Glutamatergic neuron (in vitro differentiated cells): ENCODE data around the gene LACTBL1. TPM values are rescaled to one million over a fixed set of nuclear protein-coding genes. Genes with fewer than 3 reads are reported as not detected.

ENCODE experiments used
- DNase-seq: peaks from one replicate; pipeline ENCODE4 v3.0.0; 2022
- H3K27ac Mint-ChIP-seq: one replicate; pipeline ENCODE4 v1.8.0; 2020; ENCODE audit warnings: mild to moderate bottlenecking, mixed read lengths, inconsistent platforms; ENCODE audit not compliant: unreplicated experiment
- H3K27me3 Mint-ChIP-seq: one replicate; pipeline ENCODE4 v1.8.0; 2020; ENCODE audit warnings: mild to moderate bottlenecking, moderate library complexity, mixed read lengths, inconsistent platforms; ENCODE audit not compliant: unreplicated experiment
- H3K36me3 Mint-ChIP-seq: one replicate; pipeline ENCODE4 v1.8.0; 2020; ENCODE audit warnings: mild to moderate bottlenecking, mixed read lengths, inconsistent platforms; ENCODE audit not compliant: unreplicated experiment
- H3K4me1 Mint-ChIP-seq: one replicate; pipeline ENCODE4 v1.8.0; 2020; ENCODE audit warnings: mild to moderate bottlenecking, low read depth, mixed read lengths, inconsistent platforms; ENCODE audit not compliant: unreplicated experiment
- H3K4me3 Mint-ChIP-seq: one replicate; pipeline ENCODE4 v1.8.0; 2020; ENCODE audit warnings: mild to moderate bottlenecking, mixed read lengths, inconsistent platforms; ENCODE audit not compliant: unreplicated experiment
- H3K9me3 Mint-ChIP-seq: one replicate; pipeline ENCODE4 v1.8.0; 2020; ENCODE audit warnings: mild to moderate bottlenecking, moderate library complexity, mixed read lengths, inconsistent platforms; ENCODE audit not compliant: unreplicated experiment
- CTCF ChIP-seq: fragments of 200-600 bp; sonication (generic); IDR thresholded peaks from one replicate; pipeline ENCODE4 v1.5.0; 2021; ENCODE audit not compliant: partially characterized antibody, unreplicated experiment
- total RNA-seq: library from RNA; stranded (reverse); fragmentation: NEBNext Ultra II Directional; extraction: Animal tissue kit (Norgen Biotek cat#: 25700); gene quantifications from one replicate; pipeline ENCODE4 v1.2.1, GENCODE V29; 2021; ENCODE audit not compliant: unreplicated experiment

The LACTBL1 gene
- total RNA-seq, 1 donor from 2014 or later: not detected

GRCh38 chr1:22958556-22958955 lies 14.1 kb downstream of the LACTBL1 start:
- H3K9me3 Mint-ChIP-seq: no peaks in the 10 kb centered on the region
- no peak for TF ChIP-seq CTCF
- H3K4me1 Mint-ChIP-seq: no peaks in the 10 kb centered on the region
- no peak overlapping the region for H3K4me3 Mint-ChIP-seq
- H3K27ac Mint-ChIP-seq: no peak overlapping the region
- no peaks in the 10 kb centered on the region for H3K36me3 Mint-ChIP-seq
- peaks cover 8% of the 10 kb centered on the region for H3K27me3 Mint-ChIP-seq
- DNase-seq: no peak

GRCh38 chr1:22957066-22957465 lies 15.6 kb downstream of the LACTBL1 start:
- no peak for TF ChIP-seq CTCF
- no peaks in the 10 kb centered on the region for H3K36me3 Mint-ChIP-seq
- H3K4me3 Mint-ChIP-seq: no peak overlapping the region
- no peak for DNase-seq
- H3K27ac Mint-ChIP-seq: no peak overlapping the region
- no peaks in the 10 kb centered on the region for H3K9me3 Mint-ChIP-seq
- H3K4me1 Mint-ChIP-seq: no peaks in the 10 kb centered on the region
- H3K27me3 Mint-ChIP-seq: peaks cover 9% of the 10 kb centered on the region

GRCh38 chr1:22955146-22955545 lies 17.5 kb downstream of the LACTBL1 start:
- TF ChIP-seq CTCF: no peak
- no peak overlapping the region for H3K4me3 Mint-ChIP-seq
- DNase-seq: no peak
- H3K27ac Mint-ChIP-seq: no peak overlapping the region
- H3K36me3 Mint-ChIP-seq: peaks cover 5% of the 10 kb centered on the region
- H3K4me1 Mint-ChIP-seq: no peaks in the 10 kb centered on the region
- no peaks in the 10 kb centered on the region for H3K9me3 Mint-ChIP-seq
- peaks cover 8% of the 10 kb centered on the region for H3K27me3 Mint-ChIP-seq

- DNase-seq: no peak
Observed at GRCh38 chr1:22953740-22954141, 18.9 kb downstream of the LACTBL1 start.

More at GRCh38 chr1:22953740-22954141, 18.9 kb downstream of the LACTBL1 start:
- H3K36me3 Mint-ChIP-seq: peaks cover 5% of the 10 kb centered on the region
- H3K9me3 Mint-ChIP-seq: no peaks in the 10 kb centered on the region
- no peak overlapping the region for H3K27ac Mint-ChIP-seq
- peaks cover 8% of the 10 kb centered on the region for H3K27me3 Mint-ChIP-seq
- TF ChIP-seq CTCF: no peak
- H3K4me1 Mint-ChIP-seq: no peaks in the 10 kb centered on the region
- no peak overlapping the region for H3K4me3 Mint-ChIP-seq
